COLO668 (cell line): Measurements from ENCODE around the gene ZSWIM7.
A peak's percentile ranks its signal among the peaks of the same experiment; 100 is the strongest.
"Not testable (repeated sequence)": the region's sequence is repeated elsewhere in the genome, so short reads cannot be mapped to it uniquely, and the experiment has no call there.

Source experiments
- DNase-seq: peaks from one replicate; lab custom pipeline; 2025; ENCODE audit not compliant: unreplicated experiment; lab: John Stamatoyannopoulos, UW

ZSWIM7 gene

DNA sequence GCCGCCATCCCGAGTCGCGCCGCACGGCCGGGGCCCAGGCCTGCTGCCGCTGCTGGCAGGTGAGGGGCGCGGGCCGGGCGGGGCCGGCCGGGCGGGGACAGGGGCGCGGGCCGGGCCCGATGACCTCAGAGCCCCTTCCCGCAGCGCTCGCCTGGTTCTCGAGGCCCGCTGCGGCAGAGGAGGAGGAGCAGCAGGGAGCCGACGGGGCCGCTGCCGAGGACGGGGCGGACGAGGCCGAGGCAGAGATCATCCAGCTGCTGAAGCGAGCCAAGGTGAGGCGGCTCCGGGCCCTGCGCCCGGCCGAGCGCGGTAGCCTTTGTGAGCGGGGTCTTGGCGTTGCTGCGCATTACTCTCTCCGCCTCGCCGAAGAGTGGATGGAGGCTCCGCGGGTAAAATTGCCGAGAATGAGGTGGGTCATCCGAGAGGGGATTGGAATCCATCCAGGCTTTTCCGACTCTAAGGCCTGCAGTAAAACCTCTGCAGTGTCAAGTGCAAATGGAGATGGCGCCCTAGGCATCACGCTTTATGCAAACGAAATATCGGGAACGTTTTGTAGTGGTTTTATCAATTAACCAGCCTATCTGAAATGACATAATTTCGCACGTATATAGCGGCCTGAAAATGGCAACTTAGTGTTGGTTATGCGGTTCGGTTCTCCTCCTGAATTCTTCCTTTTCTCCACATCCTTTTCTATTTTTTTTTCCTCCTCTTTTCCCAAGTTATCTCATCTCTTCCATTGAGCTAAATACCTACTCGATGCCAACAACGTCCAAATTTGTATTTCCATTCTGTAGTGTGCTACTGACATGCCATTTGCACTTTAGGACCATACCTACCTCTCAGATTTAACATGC, 697 bp upstream of the ZSWIM7 start:
- peak; percentile 75 for DNase-seq

DNA sequence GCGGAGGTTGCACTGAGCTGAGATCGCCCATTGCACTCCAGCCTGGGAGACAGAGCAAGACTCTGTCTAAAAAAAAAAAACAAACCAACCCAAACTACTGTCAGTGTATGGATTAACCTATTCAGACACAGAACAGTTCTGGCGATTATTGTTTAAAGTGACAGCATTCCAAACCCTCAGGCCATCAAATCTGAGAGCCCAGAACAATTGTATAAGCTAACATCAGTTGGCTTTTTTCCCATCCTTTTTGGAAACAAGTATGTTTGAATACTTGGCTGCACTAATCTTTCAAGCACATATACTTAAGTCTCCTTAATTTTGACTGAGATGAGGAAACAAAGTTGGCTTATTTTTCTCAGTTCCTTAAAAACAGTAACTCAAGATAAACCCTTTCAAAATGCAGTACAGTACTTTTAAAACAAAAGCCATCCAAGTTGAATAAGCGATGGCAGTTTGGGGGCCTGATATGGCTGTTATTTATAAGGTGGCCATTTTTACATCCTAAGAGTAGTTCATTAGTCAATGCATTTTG, 1.4 kb downstream of the ZSWIM7 start:
- DNase-seq = no peak

DNA sequence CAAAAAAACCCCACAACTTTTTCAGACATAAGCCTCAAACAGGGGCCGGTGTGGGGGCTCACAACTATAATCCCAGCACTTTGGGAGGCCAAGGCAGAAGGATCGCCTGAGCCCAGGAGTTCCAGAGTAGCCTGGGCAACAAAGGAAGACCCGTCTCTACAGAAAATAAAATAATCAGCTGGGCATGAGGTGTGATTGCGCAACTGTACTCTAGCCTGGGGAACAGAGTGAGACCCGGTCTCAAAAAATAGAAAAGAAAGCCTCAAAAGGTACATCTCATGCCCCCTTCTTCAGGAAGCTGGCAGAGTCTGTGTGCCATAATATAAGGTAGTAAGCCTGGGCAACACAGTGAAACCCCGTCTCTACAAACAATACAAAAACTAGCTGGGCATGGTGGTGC, 3.2 kb downstream of the ZSWIM7 start:
- DNase-seq = no peak

DNA sequence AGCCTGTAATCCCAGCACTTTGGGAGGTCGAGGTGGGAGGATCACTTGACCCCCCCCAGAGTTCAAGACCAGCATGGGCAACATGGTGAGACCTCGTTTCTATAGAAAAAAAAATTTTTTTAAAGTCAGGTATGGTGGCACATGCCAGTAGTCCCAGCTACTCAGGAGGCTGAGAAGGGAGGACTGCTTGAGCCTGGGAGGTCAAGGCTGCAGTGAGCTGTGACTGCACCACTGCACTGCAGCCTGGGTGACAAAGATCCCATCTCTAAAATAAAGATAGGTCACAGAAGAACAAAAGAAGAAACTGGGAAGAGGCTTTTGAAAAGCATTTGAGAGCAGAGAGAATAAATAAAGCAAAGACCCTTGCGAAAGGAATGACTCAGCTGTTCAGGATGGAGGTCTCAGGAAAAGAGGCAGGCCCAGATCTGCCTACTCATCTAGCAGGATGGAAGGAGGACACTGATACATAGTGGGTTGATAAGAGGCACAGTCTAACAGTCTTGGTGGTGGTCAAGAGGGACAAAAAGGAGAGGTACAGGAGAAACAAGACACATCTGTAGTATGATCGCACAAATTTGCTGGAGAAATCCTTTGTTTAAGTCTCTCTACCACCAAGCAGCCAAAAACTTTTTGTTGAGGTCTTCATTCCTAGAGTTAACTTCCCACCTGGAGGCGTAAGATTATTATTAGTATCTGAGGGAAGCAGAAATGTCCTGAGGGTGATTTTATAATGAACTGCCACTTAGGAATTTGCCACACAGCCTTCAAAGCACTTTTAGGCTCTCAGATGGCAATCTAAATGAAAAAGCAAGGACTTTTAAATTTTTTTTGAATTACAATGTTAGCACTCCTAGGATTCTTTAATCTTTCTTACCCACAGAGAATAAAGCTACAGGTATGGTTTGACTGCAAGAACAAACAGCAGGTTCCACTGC, 17.6 kb downstream of the ZSWIM7 start:
- DNase-seq = no peak

DNA sequence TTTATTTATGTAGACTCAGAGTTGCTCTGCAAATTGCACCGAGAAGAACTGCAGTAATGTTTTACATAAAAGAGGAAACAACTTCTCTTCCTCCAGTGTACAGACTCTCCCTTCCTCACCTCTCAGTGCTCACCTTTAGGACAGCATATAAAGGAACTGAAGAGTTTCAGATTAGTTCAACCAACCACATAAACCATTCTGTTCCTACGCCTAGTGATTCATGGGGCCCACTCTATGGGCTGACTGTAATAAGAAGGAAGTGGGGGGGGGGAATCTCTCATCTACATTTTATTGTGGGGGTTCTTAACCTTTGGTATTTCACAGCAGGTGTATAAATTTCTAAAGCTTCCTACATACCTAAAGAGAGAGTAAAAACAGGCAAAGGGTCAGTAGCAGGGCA, 18.3 kb downstream of the ZSWIM7 start:
- no peak for DNase-seq

DNA sequence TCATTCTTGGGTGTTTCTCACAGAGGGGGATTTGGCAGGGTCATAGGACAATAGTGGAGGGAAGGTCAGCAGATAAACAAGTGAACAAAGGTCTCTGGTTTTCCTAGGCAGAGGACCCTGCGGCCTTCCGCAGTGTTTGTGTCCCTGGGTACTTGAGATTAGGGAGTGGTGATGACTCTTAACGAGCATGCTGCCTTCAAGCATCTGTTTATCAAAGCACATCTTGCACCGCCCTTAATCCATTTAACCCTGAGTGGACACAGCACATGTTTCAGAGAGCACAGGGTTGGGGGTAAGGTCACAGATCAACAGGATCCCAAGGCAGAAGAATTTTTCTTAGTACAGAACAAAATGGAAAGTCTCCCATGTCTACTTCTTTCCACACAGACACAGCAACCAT, 20.5 kb downstream of the ZSWIM7 start:
- not testable (repeated sequence) for DNase-seq

DNA sequence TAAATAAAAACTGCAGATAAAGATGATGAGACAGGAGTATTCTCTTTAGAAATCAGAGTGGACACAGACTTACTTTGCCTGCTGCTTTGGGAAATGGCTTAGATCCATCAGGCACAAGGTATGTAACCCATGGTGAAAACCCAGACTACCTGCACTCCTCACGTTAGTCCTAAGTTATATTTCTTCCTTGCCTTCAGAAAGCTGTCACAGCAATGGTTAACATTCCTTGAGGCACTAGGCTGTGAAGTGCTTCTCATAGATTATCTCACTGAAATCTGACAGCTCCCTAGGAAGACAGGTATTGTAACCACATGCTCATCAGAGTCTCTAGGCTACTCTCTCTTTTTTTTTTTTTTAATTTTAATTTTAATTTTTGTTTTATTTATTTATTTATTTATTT, 20.9 kb downstream of the ZSWIM7 start:
- DNase-seq = no peak

DNA sequence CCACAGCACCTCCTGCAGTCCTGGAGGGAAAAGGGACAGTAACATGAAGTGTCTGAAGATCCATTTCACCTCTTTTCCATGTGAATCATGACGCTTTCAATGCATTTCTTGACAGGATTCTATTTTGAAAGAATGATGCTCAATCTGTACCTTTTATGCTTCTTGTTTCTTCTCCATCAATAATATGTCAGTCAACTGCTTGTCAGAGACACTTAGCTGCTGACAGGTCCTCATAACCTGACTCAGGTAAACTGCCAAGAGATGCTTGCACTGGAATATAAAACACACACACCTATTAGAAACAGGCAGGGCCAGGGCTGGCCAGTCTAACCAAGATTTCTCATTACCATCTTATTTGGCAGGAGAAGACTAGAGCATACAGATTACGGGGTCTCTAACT, 21.6 kb downstream of the ZSWIM7 start:
- no peak for DNase-seq

DNA sequence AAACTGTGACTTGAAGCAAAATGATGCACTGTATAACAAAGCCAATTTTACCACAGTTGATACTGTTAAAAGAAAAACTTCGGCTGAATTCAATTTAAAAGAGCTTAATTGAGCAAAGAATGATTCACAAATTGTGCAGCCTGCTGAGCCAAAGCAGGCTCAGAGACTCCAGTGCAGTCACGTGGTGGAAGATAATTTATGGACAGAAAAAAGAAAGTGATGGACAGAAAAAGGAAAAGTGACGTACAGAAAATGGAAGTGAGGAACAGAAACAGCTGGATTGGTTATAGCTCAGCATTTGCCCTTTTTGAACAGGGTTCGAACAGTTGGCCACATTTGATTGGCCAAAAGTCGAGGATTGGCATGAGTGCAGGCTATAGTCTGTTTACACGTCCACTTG, 25.7 kb downstream of the ZSWIM7 start:
- DNase-seq = no peak

DNA sequence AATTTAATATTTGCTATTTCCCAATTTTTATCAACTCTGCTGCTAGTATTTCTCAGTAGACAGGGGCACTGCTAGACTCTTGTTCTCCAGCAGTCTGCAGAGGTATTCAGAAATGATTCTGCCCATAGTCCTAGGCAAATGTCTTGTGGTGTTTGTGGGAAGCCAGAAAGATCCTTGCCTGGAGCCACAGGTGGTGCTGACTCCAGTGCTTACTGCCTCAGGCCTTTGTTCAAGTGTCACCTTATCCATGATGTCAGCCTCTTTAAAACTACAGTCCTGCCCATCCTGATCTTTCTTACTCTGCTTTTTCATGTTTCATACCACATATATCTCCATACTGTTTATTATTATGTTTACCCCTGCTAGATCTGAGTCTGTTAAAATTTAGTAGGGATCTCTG, 26.5 kb downstream of the ZSWIM7 start:
- DNase-seq = no peak

DNA sequence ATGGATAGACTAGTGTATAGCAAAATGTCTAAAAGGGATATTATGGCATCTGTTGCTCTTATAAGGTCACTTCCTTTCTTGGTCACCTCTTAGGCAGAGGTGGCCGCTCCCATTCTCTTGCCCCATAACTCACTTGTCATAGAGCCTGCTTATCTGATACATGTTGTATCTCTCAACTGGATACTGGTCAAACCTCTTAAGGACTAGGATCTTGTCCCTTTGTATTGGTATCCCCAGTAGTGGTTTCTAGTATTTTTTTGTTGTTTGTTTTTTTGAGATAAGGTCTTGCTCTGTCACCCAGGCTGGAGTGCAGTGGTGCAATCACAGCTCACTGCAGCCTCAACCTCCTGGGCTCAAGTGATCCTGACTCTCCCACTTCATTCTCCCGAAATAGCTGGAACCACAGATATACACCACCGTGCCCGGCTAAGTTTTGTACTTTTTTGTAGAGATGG, 27.0 kb downstream of the ZSWIM7 start:
- DNase-seq = no peak

DNA sequence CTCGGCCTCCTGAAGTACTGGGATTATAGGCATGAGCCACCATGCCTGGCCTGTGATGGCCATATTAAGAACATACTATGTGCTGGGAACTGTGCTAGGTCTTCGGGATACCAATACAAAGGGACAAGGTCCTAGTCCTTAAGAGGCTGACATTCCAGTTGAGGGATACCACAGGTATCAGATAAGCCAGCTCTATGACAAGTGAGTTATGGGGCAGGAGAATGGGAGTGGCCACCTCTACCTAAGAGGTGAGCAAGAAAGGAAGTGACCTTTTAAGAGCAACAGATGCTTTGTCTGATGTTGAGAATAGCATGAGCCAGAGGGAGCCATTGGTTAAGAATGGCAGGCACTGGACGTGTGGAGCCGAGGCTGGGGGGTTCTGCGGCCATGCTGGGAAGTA, 27.6 kb downstream of the ZSWIM7 start:
- no peak for DNase-seq

DNA sequence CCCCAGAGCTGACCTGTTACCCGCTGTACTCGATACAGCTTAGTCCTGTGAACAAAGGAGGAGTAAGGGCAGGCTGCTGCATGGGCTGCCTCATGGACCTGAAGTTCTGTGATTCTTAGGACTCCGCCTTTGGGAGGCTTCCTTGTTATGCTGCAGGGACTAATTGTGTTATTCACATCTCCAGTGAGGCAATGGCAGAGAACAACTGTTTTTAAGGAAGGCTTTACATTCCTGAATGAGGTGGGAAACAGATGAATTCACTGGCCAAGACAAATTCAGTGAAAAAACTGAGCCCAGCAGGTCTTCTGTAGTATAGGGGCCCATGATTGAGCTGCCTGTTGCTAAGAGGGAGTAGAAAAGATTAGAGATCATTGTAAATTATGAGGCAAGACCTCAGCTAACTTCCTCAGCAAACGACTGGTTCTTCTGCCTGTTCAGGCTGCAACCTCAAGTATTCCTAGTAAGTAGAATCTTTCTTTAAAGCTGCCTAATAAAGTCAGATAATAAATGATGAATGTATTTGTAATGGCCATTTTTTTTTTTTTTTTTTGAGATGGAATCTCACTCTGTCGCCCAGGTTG, 28.3 kb downstream of the ZSWIM7 start:
- DNase-seq = no peak

DNA sequence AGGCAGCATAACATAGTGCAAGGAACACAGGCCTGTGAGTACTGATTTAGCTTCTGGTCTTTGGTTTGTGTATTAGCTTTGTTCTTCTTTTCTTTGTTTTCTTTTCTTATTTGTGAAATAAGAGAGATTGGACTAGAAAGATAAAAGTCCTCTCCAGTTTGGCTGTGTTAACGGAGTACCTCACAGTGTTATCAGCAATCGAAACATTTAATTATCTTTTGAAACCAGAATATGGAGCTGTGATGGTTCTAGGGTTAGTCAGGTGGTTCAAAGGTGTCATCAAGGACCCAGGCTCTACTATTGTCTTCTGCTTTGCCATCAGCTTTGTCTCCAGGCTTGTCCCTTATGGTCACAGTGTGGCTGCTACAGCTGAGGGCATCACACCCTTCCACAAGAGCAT, 29.0 kb downstream of the ZSWIM7 start:
- no peak for DNase-seq

DNA sequence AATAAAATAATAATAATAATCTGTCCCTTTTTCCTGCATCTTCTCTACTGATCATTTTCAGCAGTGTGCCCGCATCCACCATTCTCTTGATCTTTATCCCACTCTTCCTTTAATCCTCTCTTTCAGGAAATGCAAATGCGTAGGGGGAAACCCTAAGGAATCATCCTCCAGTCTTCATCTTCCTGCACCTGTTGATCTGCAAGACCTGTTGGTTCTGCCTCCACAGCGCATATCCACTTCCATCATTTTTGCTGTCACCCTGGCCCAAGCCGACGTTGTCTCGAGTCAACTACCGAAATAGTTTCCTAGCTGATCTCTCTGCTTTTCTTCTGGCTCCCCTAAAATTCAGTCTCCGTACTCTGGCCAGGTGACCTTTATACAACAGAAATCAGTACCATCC, 30.0 kb downstream of the ZSWIM7 start:
- DNase-seq = no peak

DNA sequence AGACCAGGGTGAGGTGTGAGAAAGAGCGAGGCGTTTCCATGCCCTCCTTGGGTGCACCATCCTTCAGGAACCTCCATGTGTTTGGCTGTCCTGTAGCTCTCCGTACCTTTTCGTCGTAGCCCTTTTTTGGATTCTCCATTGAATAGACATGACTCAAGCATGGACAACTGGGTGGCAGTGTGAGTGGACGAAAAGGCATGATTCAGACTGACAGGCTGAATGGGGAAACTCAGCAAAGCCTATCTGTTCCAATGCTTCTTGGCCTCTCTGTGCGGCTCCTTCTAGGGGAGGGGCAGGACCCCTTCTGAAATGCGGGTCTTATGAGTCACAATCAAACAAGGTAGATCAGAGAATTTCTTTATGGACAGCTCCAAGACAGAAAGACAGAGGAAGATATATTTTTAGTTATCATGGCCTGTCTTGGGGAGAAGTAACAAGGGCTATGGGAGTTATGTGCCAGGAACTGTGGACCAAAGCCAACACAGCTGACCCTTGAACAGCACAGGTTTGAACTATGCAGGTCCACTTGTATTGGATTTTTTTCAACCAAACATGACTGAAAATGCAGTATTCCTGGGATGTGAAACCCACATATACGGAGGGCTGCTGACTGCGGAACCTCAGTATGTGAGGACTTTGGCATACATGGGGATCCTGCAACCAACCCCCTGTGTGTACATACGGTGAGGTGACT, 31.7 kb downstream of the ZSWIM7 start:
- no peak for DNase-seq

DNA sequence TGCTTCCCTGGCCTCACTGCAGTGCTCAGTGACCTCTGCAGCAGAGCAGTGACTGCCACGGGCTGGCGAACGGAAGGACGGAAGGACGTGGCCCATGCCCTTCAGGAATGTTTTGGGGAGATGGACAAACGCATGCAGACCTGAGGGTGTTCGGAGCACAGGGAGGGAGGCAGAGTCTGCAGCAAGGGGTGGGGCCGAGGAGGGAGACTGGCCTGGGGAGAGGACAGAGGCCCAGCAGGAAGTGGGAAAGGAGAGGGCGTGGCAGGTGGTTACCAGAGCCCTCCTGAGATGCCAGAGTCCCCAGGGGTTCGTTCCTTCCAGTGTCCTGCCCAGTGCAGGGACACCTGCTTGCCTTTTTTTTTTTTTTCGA, 32.6 kb downstream of the ZSWIM7 start:
- no peak for DNase-seq

DNA sequence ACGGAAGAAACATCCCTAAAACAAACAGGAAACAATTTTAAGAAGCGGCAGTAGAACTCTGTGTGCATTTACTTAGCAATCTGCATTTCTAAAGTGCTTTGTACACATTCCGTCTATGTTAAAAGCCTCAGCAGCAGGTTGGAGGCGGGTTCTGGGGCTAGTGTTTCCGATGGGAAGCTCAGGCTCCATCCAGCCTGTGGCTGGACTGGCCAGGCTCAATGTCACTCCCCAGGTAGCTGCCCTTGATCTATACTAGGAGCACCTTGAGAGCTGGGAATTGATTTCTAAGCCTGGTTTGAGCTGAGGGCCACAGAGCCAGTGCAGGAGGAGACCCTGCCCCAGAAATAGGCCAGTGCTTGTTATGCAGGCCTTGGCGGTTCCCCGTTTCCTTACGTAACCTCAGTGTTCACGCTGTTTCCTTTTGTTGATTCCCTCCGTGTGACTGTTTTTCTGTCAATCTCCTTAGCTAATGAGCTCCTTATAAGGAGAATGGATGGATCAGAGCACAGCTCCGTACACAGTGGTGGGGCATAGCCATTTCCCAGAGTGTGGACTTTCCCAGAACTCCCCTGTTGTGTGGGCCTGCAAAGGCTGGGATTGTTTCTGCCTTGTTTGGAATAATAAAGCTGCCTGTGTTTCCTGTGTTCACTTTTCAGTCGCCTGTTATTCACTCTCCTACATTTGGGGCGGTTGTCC, 33.2 kb downstream of the ZSWIM7 start:
- peak; percentile 37 for DNase-seq

DNA sequence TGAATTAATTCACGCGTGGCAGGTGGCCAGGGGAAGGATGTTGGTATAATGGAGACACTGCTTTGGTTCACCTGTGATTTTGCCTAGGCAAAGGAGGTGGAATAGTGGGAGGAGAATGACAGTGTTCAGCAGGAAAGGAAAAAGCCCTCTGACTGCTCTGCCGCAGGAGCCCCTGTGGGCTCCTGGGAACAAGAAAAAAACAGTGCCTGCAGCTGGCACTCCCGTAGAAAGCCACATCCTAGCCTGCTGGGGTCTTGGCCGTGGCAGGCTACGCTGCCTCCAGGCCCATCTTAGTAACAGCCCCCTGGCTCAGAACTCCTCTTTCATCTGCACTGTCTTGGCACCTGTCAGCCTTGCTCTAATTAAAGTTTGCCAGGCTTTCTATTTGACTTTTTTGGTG, 34.0 kb downstream of the ZSWIM7 start:
- no peak for DNase-seq

DNA sequence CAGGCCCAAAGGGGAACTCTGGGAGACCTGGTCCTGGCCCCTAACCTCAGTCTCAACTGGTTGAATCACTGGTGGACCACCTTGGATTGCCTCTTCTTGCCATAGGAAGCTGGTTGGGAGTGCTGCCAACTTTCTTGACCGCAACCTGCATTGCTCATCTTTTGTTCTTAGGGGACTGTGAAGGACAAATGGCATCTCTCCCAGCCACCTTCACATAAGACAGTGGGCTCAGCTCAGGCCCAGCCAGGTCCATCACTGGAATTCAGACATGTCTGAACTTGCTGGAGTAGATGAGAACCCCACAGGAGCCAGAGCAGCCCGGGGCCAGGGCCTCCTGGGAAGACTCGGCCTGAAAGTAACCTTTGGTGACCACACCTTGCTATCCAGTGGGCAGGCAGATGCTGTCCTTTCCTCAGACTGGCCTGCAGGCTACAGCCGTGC, 35.8 kb downstream of the ZSWIM7 start:
- DNase-seq = no peak
